Stimulated activated CD4-positive, alpha-beta T cell treated with anti-CD3 and anti-CD28 coated beads, Interleukin-2, amount 100 ng/mL, for 4 hours (primary cell): ENCODE measurements around the gene TCF25.
"Not testable (repeated sequence)": the region's sequence is repeated elsewhere in the genome, so short reads cannot be mapped to it uniquely, and the experiment has no call there.

ENCODE experiments used
- DNase-seq: peaks from one replicate; pipeline ENCODE4 v3.0.0-alpha.2; 2020; ENCODE audit warnings: low read depth

TCF25 gene

DNA sequence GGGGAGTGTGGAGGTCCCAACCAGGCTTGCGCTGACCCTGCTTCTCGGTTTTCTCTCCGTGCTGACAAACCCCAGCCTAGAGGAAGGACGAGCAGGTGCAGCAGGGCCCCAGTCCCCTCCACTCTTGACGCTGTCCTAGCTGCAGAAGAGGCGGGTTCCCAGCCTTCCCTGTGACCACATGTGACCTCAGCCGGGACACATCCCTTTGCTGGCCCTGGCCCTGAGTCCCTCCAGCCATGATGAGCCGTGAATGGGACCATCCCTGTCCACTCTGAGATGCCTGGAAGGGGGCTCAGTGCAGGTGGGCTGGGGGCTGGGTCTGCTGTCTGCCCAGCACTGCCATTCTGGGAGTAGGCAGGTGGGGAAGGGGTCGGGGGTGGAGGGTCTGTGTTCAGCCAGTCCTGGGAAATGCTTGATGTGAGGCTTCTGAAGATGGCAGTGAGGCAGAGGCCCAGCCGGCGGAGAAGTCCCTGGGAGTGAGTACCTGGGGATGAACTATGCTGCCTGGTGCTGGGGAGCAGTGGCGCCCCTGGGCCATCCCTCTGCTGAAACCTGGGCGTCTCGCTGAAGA lies 47.8 kb downstream of the TCF25 start:
- no peak for DNase-seq

GRCh38 chr16:89921702-89922476 lies 48.5 kb downstream of the TCF25 start:
- no peak for DNase-seq

GRCh38 chr16:89922477-89922883 lies 49.1 kb downstream of the TCF25 start:
- DNase-seq, result no peak

DNA sequence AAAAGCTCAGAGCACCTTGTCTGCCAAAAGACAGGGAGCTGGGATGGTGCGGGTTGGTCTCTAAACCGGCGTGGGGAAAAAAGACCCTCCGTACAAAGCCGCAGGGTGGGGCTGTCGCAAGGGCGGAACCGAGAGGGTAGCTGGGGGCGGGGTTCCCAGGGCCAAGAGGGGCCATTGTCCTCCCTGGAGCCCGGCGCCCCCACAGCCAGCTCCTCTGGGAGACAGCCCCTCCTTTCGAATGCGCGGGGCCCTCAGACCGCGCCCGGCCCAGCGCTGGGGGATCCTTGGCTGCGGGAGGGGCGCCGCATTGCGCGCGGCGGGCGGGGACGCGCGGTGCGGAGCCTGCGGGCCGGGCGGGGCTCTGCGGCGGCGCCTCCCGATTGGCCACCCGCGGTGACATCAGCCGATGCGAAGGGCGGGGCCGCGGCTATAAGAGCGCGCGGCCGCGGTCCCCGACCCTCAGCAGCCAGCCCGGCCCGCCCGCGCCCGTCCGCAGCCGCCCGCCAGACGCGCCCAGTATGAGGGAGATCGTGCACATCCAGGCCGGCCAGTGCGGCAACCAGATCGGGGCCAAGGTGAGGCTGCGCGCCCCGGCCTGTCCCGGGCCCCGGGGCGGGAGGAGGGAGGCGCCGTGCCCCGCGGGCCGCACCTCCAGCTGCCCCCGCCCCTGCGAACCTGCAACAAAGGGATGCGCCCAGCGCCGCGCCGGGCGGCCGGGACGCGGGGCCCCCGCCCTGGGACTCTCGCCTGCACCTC lies 49.7 kb downstream of the TCF25 start, which contains the start of gene TUBB3:
TUBB3 (plus strand) TSS at position 459 of the 756 bp plus-strand sequence; CDS start at position 519, 60 bp downstream.
- no peak for DNase-seq

GRCh38 chr16:89923640-89924296 lies 50.4 kb downstream of the TCF25 start:
- no peak for DNase-seq

DNA sequence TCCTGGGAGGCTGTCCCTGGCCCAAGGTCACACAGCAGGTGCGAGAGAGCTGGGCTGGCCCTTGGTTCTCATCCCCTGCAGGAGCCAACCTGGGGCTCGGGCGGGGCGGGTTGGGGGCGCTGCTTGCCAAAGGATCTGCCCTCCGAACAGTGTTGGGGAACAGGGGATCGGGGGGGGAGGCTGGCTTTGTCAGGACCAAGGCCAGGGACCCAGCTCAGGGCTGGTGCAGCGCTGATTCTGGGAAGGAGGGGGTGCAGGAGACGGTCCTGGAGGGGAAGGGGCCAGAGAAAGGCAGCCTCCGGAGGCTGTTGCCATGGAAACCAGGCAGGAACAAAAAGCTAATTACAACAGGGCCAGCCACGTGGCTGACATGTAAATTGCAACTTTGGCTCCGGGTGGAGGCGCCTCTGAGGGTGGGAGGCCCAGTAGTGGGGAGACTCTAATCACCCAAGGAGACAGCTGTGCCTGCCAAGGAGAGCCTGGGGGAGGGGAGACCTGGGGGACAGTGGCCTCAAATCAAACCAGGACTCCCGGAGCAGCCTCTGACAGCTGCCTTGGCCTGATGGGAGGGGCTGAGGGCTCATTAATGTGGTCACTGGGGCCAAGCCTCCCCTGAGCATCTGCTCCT lies 51.0 kb downstream of the TCF25 start:
- no peak for DNase-seq

DNA sequence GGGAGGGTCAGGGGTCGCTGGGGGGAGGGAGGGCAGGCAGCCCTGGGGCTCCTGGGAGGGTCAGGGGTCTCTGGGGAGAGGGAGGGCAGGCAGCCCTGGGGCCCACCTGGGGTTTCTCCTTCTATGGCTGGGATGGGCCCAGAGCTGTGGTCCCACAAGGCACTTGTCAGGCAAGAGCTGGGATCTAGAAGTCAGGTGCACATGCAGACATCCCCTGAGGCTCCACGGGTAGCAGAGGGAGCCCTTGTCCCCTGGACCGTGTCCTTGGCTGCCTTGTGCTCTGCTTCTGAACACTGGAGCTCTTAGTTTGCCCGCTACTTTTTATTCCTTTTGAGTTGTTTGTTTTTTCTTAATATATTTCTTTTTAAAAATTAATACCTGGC lies 51.5 kb downstream of the TCF25 start:
- no peak for DNase-seq

GRCh38 chr16:89925596-89926079 lies 52.2 kb downstream of the TCF25 start:
- DNase-seq, result no peak

- DNase-seq, result no peak
These were observed 58.0 kb downstream of the TCF25 start for GRCh38 chr16:89931305-89931896.

GRCh38 chr16:89931964-89932363 lies 58.6 kb downstream of the TCF25 start:
- DNase-seq, result no peak

GRCh38 chr16:89934019-89934418 lies 60.6 kb downstream of the TCF25 start:
- DNase-seq, result not testable (repeated sequence)

- no peak for DNase-seq
These were observed 61.5 kb downstream of the TCF25 start for GRCh38 chr16:89934611-89935553.

- not testable (repeated sequence) for DNase-seq
These were observed 62.2 kb downstream of the TCF25 start for GRCh38 chr16:89935620-89936019.

DNA sequence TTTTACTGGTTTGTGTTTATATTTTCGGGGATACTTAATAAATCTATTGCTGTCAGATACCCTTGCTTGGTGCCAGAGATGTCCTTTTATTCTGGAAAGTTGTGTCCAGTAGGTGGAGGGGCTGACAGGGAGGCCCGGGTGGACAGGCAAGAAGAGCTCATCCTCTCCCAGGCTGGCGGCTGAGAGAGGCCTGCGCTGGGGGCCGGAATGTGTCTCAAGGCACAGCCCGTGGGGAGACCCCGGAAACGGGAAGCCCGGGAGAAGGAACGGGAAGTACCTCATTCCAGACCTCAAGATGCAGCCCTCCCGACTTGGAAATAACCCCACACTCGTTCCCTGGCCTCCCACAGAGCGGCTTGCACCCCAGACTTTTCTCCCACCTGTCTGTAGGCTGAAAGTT lies 62.6 kb downstream of the TCF25 start:
- DNase-seq, result no peak

DNA sequence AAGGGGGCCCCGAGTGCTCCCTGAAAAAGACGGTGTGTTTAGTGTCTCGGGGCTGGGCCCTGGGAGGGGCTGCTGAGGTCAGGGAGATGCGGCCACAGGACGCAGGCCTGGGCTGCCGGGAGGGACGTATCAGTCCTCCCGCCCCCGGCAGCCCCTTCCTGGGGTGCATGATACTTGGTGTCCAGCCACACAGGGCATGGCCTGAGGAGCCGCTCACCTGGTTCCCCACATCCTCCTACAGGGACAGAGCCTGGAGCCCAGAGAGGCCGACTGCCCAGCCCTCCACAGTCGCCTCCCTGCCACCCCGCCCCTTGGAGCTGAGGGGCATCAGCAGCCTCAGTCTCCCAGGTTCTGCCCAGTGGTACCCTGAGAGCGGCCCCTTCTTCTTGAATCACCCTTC lies 63.1 kb downstream of the TCF25 start:
- DNase-seq, result no peak

- no peak for DNase-seq
These were observed 63.6 kb downstream of the TCF25 start for GRCh38 chr16:89936981-89937380.

GRCh38 chr16:89938175-89938885 lies 64.9 kb downstream of the TCF25 start:
- DNase-seq, result no peak

DNA sequence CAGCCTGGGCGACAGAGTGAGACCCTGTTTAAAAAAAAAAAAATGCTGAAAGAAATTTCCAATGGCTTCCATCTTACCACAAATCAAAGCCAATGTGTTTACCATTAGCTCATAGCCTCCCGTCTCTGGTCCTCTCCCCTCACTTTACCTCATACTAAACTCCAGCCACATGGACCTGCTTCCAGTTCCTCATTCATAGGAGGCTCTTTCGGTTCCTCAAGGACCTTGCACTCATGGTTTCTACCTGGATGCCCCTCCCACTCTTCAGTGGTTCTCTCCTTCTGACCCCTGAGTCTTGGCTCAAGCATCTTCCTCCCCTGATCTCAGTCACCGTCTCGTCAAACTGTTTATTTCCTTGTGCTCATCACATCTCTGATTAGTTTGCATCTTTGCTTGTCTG lies 71.4 kb downstream of the TCF25 start:
- DNase-seq, result no peak

GRCh38 chr16:89945654-89946053 lies 72.3 kb downstream of the TCF25 start:
- DNase-seq, result no peak

DNA sequence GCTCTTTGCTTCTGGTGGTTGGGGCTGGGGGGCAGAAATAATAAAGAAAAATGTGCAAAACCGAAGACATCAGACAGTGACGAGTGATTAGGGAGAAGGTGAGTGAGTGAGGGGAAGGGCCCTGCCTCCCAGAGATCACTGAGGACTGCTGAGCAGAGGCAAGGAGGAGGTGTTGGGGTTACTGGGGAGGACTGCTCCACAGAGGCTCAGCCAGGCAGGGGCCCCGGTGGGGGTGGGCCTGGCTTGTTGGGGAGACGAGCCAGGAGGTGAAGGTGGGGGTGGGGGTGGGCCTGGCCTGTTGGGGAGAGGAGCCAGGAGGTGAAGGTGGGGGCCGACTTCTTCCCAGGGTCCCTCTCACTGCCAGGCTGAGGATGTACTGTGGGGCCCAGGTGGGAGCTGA lies 73.1 kb downstream of the TCF25 start:
- DNase-seq, result no peak
